Neuronal stem cell (in vitro differentiated cells): Measurements from ENCODE around the gene SPAG6.

ENCODE experiments used
- DNase-seq: peaks from one replicate; pipeline ENCODE4 v3.0.0-alpha.2; 2013; ENCODE audit warnings: low spot score
- H2AFZ ChIP-seq: one replicate; pipeline ENCODE4 v1.6.1; 2013; ENCODE audit warnings: mild to moderate bottlenecking, low read length, inconsistent platforms
- H2AK5ac ChIP-seq: 2 replicates; pipeline ENCODE4 v1.6.1; 2013; ENCODE audit warnings: low read depth, mild to moderate bottlenecking, inconsistent platforms, low read length, moderate library complexity, mixed read lengths
- H2BK120ac ChIP-seq: 2 replicates; pipeline ENCODE4 v1.6.1; 2013; ENCODE audit warnings: low read depth, mild to moderate bottlenecking, inconsistent platforms, low read length, moderate library complexity, mixed read lengths
- H2BK12ac ChIP-seq: one replicate; pipeline ENCODE4 v1.6.1; 2013; ENCODE audit warnings: low read length, inconsistent platforms
- H2BK15ac ChIP-seq: 2 replicates; pipeline ENCODE4 v1.6.1; 2013; ENCODE audit warnings: mild to moderate bottlenecking, low read length, inconsistent platforms, mixed read lengths
- H2BK5ac ChIP-seq: one replicate; pipeline ENCODE4 v1.6.1; 2013; ENCODE audit warnings: inconsistent platforms, mild to moderate bottlenecking, low read length, moderate library complexity
- H3K14ac ChIP-seq: one replicate; pipeline ENCODE4 v1.6.1; 2013; ENCODE audit warnings: low read length, inconsistent platforms
- H3K18ac ChIP-seq: 2 replicates; pipeline ENCODE4 v1.6.1; 2013; ENCODE audit warnings: low read length, inconsistent platforms
- H3K23ac ChIP-seq: 2 replicates; pipeline ENCODE4 v1.6.1; 2013; ENCODE audit warnings: low read depth, mild to moderate bottlenecking, mixed read lengths, low read length, inconsistent platforms; ENCODE audit not compliant: poor library complexity
- H3K27ac ChIP-seq: replicated peaks from 3 replicates; pipeline ENCODE4 v1.5.1; 2013; ENCODE audit warnings: low read length, inconsistent platforms
- H3K27me3 ChIP-seq, 3 experiments: 2 replicates each; pipeline ENCODE4 v1.6.1; 2013; ENCODE audit warnings: low read length in 3 of 3, mild to moderate bottlenecking in 2 of 3, inconsistent platforms in 1 of 3, low read depth in 1 of 3, mixed read lengths in 1 of 3, moderate library complexity in 1 of 3; ENCODE audit not compliant: control insufficient read depth in 3 of 3, insufficient read depth in 3 of 3
- H3K36me3 ChIP-seq, 2 donors: replicated peaks in 1 of 2; 2 replicates each; pipeline ENCODE4 v1.6.1; 2013; ENCODE audit warnings: low read length in 2 of 2; ENCODE audit not compliant: control insufficient read depth in 2 of 2, insufficient read depth in 2 of 2
- H3K4ac ChIP-seq: 2 replicates; pipeline ENCODE4 v1.6.1; 2013; ENCODE audit warnings: inconsistent platforms, mild to moderate bottlenecking, low read length, moderate library complexity
- H3K4me1 ChIP-seq, 2 donors: 1 replicate in 1 of 2; 2 replicates in 1 of 2; pipeline ENCODE4 v1.6.1; 2013; ENCODE audit warnings: low read length in 2 of 2, low read depth in 1 of 2; ENCODE audit not compliant: control insufficient read depth in 2 of 2, insufficient read depth in 1 of 2
- H3K4me2 ChIP-seq: one replicate; pipeline ENCODE4 v1.6.1; 2013; ENCODE audit warnings: mild to moderate bottlenecking, low read length, inconsistent platforms; ENCODE audit not compliant: insufficient read depth, poor library complexity, severe bottlenecking
- H3K4me3 ChIP-seq, 2 donors: 2 replicates each; pipeline ENCODE4 v1.5.1; 2013; ENCODE audit warnings: low read length in 2 of 2, mild to moderate bottlenecking in 2 of 2, inconsistent platforms in 1 of 2, moderate library complexity in 1 of 2
- H3K79me1 ChIP-seq: one replicate; pipeline ENCODE4 v1.6.1; 2013; ENCODE audit warnings: low read depth, mild to moderate bottlenecking, inconsistent platforms, low read length, moderate library complexity
- H3K9ac ChIP-seq: one replicate; pipeline ENCODE4 v1.6.1; 2013; ENCODE audit warnings: mild to moderate bottlenecking, low read depth, low read length, inconsistent platforms; ENCODE audit not compliant: poor library complexity
- H3K9me3 ChIP-seq, 2 donors: replicated peaks in 1 of 2; 2 replicates each; pipeline versions ENCODE3 to v1.6.1; 2013; ENCODE audit warnings: low read length in 2 of 2, mild to moderate bottlenecking in 2 of 2, inconsistent platforms in 1 of 2, low read depth in 1 of 2, mixed read lengths in 1 of 2, moderate library complexity in 1 of 2; ENCODE audit not compliant: control insufficient read depth in 2 of 2, insufficient read depth in 1 of 2
- H4K8ac ChIP-seq: one replicate; pipeline ENCODE4 v1.6.1; 2013; ENCODE audit warnings: low read depth, mild to moderate bottlenecking, inconsistent platforms, low read length, moderate library complexity
- H4K91ac ChIP-seq: one replicate; pipeline ENCODE4 v1.6.1; 2013; ENCODE audit warnings: low read length, low read depth, mild to moderate bottlenecking, inconsistent platforms; ENCODE audit not compliant: poor library complexity
- WGBS, 2 donors: extraction: QIAGEN DNeasy Blood & Tissue Kit; methylation state at CpG; one replicate each; pipeline ENCODE4 v1.1.7; 2013; ENCODE audit warnings: missing lambda C conversion rate in 2 of 2, mixed read lengths in 1 of 2; ENCODE audit not compliant: insufficient read length in 2 of 2, insufficient replicate concordance in 1 of 2; ENCODE audit errors: extremely low coverage in 2 of 2; 5-methylcytosine and 5-hydroxymethylcytosine counted together

Gene SPAG6

DNA sequence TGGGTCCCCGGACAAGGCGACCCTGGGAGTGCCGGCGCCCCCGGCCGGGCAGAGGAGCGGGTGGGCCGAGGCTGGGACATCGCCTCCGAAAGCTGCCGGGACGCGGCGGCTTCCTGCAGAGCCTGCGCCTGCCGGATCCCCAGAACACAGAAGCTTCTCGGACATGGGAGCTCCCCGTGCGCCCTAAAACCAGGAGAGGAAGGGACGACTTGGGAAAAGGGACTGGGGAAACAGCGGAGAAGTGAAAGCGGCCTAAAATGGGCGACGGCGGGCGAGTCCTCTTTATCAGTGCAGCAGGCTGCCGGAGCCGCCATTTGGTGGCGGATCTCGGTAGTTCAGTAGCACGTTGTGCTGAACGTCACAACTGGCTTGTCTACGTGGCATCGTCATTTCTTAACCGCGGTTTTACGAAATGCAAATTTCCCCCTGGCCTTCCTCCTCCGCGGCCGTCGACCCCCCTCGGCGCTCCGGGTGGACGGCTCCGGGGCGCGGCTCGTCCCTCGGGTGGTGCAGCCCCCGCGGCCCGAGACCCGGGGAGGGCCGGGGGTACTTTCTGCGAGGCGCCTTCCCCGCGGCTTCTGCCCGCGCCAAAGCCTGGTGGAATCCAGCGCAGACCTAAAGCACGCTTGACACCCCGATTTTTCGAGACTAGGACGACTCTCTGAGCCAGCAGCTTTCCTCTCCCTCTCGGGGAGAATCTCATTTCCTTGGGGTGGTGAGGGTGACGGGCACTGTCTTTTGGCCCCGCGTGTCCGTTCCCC, 9.9 kb upstream of the SPAG6 start:
- Histone ChIP-seq H4K91ac (no peak overlapping the region), H3K79me1 (no peaks in the 10 kb centered on the region), H3K9me3 (peaks cover 12% of the 10 kb centered on the region in 2 donors), H3K27ac (no peak overlapping the region), H3K27me3 (peaks cover 28 to 65% (median 39%) of the 10 kb centered on the region in 3 experiments), H3K9ac (peak overlapping the region; percentile 44), H2AFZ (peak overlapping the region; percentile 96), H3K23ac (peak overlapping the region; percentile 34), H2BK12ac (peak overlapping the region; percentile 41), H3K36me3 (peaks cover 0 to 21% of the 10 kb centered on the region in 2 donors), H2BK120ac (peak overlapping the region; percentile 52), H3K4me2 (peak overlapping the region; percentile 74), H2AK5ac (peak overlapping the region; percentile 93), H4K8ac (no peak overlapping the region), H3K4ac (peak overlapping the region; percentile 26), H3K18ac (peak overlapping the region; percentile 96), H2BK5ac (no peak overlapping the region), H3K4me3 (peak overlapping the region; percentile 49 to 62), H2BK15ac (peak overlapping the region; percentile 8), H3K4me1 (peaks cover 4 to 9% of the 10 kb centered on the region in 2 donors), H3K14ac (peak overlapping the region; percentile 75)
- peak; percentile 36 for DNase-seq
- WGBS, 2 donors = no CpG with 5 or more reads among the region's 71 CpGs

DNA sequence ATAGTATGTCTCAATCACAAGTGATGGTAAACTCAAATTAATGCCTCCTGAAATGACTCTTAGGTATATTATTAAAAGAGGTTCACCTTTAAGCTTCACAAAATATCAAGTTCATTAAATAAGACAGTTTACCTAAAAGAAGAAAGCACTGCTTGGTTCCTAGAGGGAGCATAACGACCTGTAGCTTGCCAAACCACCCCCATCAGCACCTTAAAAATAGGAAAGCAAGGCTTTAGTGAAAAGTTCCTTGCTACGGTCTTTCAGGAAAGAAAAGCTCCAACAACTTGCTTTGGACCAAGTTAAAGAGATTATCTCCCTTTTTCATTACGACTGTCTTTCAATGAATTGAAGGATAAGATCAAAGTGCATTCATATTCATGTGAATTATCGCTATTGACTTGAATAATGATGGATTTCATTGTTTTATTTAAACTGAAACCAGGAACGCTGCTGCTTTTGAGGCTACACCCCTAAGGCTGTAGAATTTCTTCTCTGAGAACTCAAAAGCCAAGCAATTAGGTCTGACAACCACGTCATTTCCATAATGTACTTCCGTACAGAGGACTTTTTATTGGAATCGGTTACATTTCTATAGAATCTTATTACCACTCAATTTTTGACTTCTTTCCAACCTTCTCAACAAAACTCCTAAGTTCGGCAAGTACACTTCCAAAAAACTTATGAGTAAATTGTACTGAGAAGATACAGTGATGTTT, 7.0 kb upstream of the SPAG6 start:
- Histone ChIP-seq H3K4ac (no peak overlapping the region), H3K27ac (no peak overlapping the region), H4K91ac (no peak overlapping the region), H2BK15ac (no peak overlapping the region), H3K14ac (no peak overlapping the region), H2BK12ac (no peak overlapping the region), H3K9me3 (peaks cover 12% of the 10 kb centered on the region in 2 donors), H3K27me3 (peaks cover 26 to 68% (median 62%) of the 10 kb centered on the region in 3 experiments), H2AK5ac (no peak overlapping the region), H2AFZ (no peak overlapping the region), H3K9ac (no peak overlapping the region), H3K36me3 (no peaks in the 10 kb centered on the region), H4K8ac (no peak overlapping the region), H3K4me1 (peaks cover 8 to 9% of the 10 kb centered on the region in 2 donors), H3K4me3 (no peak overlapping the region), H3K79me1 (no peaks in the 10 kb centered on the region), H3K4me2 (no peak overlapping the region), H3K23ac (no peak overlapping the region), H2BK120ac (no peak overlapping the region), H3K18ac (no peak overlapping the region), H2BK5ac (no peak overlapping the region)
- WGBS, 2 donors = no CpG with 5 or more reads among the region's 9 CpGs
- peak; percentile 15 for DNase-seq

DNA sequence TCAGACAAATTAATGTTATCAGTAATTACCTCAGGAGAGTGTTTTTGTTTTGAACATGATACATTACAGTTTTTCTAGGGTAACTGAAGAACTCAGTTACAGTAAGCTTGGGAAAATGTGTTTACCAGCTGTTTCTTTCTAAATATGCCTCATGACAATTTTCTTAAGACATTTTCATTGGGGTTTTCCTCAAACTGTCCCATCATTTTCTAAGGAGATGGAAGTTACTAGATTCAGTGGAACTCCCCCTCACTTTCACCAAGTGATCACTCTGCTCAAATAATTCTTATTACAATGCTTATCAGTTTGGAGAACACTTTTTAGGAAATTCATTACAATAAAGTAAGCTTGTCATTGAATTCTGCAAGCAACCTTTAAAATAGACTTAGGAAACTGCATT, 6.4 kb upstream of the SPAG6 start:
- no peak overlapping the region for H3K23ac ChIP-seq

DNA sequence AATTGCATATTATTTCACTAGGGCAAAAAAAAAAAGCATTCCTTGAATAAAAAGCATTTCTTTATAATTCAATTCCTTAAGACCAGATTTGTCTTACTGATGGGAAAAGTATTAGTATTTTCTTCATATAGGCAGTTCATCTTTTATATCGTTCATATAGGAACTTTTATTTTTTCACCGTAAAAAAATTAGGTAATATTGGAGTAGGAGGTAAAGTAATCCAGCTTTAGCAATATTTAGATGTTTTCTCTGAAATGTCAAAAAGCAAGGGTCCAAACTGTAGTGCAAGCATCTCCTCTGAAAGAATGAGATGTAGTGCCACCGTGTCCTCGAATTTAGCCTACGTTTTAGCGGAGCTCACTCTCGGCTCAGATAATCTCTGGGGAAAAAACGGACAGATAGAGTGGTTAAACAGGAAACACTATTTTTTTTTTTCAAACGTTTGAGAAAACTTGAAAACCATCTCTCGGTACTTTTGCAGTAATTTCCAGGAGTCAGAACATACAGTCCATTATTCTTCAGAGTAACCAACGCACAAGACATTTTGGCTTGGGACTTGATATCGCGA, 5.5 kb upstream of the SPAG6 start:
- H4K91ac ChIP-seq = no peak overlapping the region
- no peak overlapping the region for H2BK15ac ChIP-seq
- no peak overlapping the region for H3K4ac ChIP-seq
- peak overlapping the region; percentile 93 for H2AFZ ChIP-seq
- no peak overlapping the region for H2BK120ac ChIP-seq
- H3K4me2 ChIP-seq = peak overlapping the region; percentile 89
- peak; percentile 18 for DNase-seq
- H3K9ac ChIP-seq = no peak overlapping the region
- no peak overlapping the region for H3K23ac ChIP-seq
- peaks cover 7 to 8% of the 10 kb centered on the region in 2 donors for H3K4me1 ChIP-seq
- no peaks in the 10 kb centered on the region for H3K36me3 ChIP-seq
- no peak overlapping the region for H2AK5ac ChIP-seq
- no peak overlapping the region for H4K8ac ChIP-seq
- H2BK5ac ChIP-seq = no peak overlapping the region
- no peak overlapping the region for H3K14ac ChIP-seq
- peak overlapping the region in 1 of 2 donors; percentile 66 for H3K4me3 ChIP-seq
- H3K9me3 ChIP-seq = peaks cover 6 to 12% of the 10 kb centered on the region in 2 donors
- no peak overlapping the region for H2BK12ac ChIP-seq
- H3K18ac ChIP-seq = no peak overlapping the region
- WGBS, 2 donors = no CpG with 5 or more reads among the region's 13 CpGs
- peaks cover 16 to 77% (median 61%) of the 10 kb centered on the region in 3 experiments for H3K27me3 ChIP-seq
- no peaks in the 10 kb centered on the region for H3K79me1 ChIP-seq
- no peak overlapping the region for H3K27ac ChIP-seq

More for the DNA sequence above, 6.4 kb upstream of the SPAG6 start:
- Histone ChIP-seq H2BK12ac (no peak overlapping the region), H3K14ac (no peak overlapping the region), H3K27ac (no peak overlapping the region), H3K4ac (no peak overlapping the region), H3K9me3 (peaks cover 8 to 10% of the 10 kb centered on the region in 2 donors), H2AFZ (no peak overlapping the region), H3K18ac (no peak overlapping the region), H3K36me3 (no peaks in the 10 kb centered on the region), H4K91ac (no peak overlapping the region), H2BK120ac (no peak overlapping the region), H3K4me3 (no peak overlapping the region), H3K79me1 (no peaks in the 10 kb centered on the region), H3K4me2 (no peak overlapping the region), H2AK5ac (no peak overlapping the region), H4K8ac (no peak overlapping the region), H2BK5ac (no peak overlapping the region), H3K9ac (no peak overlapping the region), H3K4me1 (peaks cover 8 to 9% of the 10 kb centered on the region in 2 donors), H2BK15ac (no peak overlapping the region), H3K27me3 (peaks cover 20 to 68% (median 62%) of the 10 kb centered on the region in 3 experiments)
- no peak for DNase-seq
